AG10803 (cell line): ENCODE measurements around the gene NPC1L1.
A peak's percentile ranks its signal among the peaks of the same experiment; 100 is the strongest.

Source experiments
- DNase-seq: peaks from one replicate; pipeline ENCODE4 v3.0.0; 2010; ENCODE audit warnings: low read depth
- H3K4me3 ChIP-seq: 2 replicates; pipeline ENCODE4 v1.5.1; 2011; ENCODE audit warnings: mild to moderate bottlenecking, low read length, control low read depth
- TF ChIP-seq, protein P1 (sequence below): conservative IDR thresholded peaks from 2 replicates; pipeline ENCODE4 v1.5.1; 2011; ENCODE audit warnings: mild to moderate bottlenecking, low read length, control low read depth, inconsistent platforms

Gene NPC1L1

DNA sequence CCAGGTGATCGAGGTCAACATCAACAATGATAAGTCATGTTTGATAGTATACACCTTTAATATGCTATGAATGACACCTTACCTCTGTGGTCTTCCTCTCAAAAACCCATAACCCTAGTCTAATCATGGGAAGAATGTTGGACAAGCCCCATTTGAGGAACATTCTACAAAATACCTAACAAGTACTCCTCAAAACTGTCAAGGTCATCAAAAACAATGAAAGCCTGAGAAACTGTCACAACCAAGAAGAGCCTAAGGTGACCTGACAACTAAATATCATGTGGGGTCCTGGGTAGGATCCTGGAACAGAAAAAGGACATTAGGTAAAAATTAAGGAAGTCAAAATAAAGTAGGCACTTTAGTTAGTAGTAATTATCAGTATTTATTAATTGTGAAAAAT lies 44.7 kb downstream of the NPC1L1 start:
- TF ChIP-seq, protein P1, sequence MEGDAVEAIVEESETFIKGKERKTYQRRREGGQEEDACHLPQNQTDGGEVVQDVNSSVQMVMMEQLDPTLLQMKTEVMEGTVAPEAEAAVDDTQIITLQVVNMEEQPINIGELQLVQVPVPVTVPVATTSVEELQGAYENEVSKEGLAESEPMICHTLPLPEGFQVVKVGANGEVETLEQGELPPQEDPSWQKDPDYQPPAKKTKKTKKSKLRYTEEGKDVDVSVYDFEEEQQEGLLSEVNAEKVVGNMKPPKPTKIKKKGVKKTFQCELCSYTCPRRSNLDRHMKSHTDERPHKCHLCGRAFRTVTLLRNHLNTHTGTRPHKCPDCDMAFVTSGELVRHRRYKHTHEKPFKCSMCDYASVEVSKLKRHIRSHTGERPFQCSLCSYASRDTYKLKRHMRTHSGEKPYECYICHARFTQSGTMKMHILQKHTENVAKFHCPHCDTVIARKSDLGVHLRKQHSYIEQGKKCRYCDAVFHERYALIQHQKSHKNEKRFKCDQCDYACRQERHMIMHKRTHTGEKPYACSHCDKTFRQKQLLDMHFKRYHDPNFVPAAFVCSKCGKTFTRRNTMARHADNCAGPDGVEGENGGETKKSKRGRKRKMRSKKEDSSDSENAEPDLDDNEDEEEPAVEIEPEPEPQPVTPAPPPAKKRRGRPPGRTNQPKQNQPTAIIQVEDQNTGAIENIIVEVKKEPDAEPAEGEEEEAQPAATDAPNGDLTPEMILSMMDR = no peak
- DNase-seq = no peak
- no peak overlapping the region for H3K4me3 ChIP-seq

DNA sequence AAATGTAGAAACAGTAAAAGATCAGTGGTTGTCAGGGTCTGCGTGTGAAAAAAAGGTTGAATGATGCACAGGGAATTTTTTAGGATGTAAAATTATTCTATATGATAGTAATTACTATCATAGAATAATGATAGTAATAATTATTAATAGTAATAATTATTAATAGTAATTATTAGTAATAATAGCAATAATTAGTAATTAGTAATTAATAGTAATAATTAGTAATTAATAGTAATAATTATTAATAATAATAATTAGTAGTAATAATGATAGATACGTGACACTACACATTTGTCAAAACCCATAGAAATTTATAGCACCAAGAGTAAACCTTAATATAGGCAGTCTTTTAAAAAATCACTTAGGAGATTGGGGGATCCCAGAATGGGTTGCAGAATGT lies 46.2 kb downstream of the NPC1L1 start:
- no peak for DNase-seq
- TF ChIP-seq, protein P1 = no peak
- H3K4me3 ChIP-seq = no peak overlapping the region

DNA sequence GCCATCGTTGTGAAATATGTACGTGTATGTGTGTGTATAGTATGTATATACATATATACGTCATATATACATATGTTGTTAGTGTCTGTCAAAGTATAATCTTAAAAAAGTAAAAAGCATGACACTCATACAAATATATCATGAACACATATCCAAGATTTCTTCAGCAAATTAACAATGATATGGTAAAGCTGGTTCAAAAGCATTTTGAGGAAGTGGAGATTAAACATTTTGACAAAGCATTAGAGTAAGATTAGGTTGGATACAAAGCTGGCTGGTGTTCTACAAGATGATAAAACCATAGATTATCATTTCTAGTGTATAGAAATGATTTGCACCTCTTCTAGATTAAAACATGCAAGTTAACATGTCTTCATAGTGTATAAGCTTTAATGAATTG lies 49.9 kb downstream of the NPC1L1 start:
- TF ChIP-seq, protein P1 = no peak
- H3K4me3 ChIP-seq = peak overlapping the region; percentile 97
- no peak for DNase-seq

DNA sequence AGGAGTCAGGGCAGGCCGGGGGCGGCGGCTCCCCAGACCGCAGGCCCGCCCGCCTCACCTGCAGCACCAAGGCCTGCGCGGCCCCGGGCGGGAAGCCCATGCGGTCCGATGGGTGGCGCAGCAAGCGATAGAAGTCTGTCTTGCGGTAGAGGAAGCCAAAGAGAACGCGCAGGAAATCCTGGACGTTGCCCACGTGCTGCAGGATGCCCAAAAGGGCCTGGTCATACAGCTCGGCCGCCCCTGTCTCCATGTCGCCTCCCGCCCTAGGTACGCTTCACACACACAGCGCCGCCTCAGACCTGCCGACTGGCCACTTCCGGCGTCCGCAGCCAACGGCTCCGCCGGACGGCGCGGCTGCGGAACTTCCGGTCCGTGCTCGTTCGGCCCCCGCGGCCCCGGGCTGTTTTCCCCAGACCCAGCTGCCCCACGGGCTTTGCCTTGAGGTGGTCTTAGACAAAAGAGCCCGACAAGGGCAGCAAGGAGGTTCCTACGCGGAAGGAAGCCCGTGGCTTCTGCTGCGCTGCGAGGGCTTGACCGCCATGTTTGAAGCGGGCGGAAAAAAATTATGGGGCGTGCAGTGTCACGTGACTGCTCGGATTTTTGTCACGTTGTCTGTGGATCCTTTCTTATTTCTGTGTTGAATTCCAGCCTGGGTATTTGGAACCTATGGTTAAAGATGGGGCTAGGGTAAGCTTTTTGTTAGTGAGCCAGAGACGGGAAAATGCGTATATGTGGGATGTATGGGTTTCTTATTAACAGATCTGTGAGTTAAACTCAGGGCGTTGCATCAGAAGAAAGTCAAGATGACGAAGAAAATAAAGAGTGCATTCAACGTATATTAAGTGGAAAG lies 50.6 kb downstream of the NPC1L1 start, which contains the start of gene NUDCD3:
Gene NUDCD3 (minus strand): TSS at position 308 of the 850 bp plus-strand sequence. CDS start 58 bp downstream, at position 250.
- TF ChIP-seq, protein P1 = peak; percentile 27

DNA sequence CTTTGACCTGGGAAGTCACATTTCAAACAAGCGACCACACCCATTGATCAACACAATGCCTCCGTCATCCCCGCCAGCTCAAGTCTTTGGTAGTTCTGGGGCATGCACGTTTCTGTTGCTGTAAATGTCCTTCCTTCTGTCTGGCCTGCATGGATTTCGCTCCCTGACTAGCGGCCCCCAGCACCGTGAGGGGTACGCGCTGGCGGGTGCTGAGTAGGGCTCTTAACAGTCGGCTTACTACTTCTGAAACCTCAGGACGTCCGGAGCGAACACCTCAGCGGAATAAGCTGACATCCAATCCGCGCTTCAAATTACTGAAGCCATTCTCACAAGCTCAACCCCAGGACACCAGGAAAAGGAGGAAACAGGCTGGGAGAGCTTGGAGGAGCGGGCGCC lies 51.2 kb downstream of the NPC1L1 start:
- H3K4me3 ChIP-seq = peak overlapping the region; percentile 97
- DNase-seq = peak; percentile 32
- TF ChIP-seq, protein P1 = no peak

More for the DNA sequence above, 50.6 kb downstream of the NPC1L1 start, which contains the start of gene NUDCD3:
- DNase-seq = peak; percentile 76
- H3K4me3 ChIP-seq = peak within 1 kb of the TSS; percentile 97

DNA sequence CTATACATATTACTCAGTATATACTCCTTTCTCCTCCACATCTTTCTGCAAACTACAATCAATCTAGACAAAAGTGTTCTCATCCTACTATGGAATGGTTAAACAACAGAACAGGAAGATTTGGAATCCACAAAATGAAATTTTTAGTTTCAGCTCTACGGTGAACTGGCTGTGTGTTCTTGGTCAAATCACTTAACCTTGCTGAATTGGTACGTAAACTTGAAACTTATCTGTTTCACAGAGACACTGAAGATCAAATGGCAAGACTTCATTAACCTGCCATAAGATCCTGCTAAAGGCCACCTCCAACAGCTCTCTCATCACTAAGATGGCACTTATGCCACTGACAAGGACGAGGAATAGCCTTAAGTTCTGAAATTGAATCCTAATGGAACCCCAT lies 52.2 kb downstream of the NPC1L1 start:
- no peak for DNase-seq
- H3K4me3 ChIP-seq = peak overlapping the region; percentile 97
- TF ChIP-seq, protein P1 = no peak

DNA sequence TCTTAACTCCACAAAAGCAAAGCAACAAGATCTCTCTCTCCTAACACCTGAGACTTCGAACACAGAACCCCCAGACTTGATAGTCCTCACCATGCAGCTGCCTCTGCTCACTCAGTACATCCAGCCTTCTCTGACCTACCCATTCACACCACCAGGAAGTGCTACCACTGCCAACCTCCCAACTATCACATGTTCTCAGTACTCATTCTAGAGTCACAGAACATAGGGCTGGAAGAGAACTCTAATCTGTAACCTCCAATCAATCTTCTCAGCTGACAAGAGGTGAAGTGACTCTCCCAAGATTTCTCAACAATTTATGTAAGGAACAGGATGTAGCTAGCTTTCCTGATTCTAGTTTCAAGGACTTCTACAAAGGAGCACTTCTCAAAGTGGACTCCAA lies 54.4 kb downstream of the NPC1L1 start:
- TF ChIP-seq, protein P1 = 0 out of 2 replicates have a peak, but pooled peaks have one; percentile 9
- peak; percentile 23 for DNase-seq
- no peak overlapping the region for H3K4me3 ChIP-seq
